ENCODE measurements around the gene PYGM.

- TF ChIP-seq ZNF423 (CRISPR knock-in tag; IDR thresholded peaks at IDR 0.05): no peak
- no peak for TF ChIP-seq CTCF (IDR thresholded peaks at IDR 0.05)
- TF ChIP-seq NR3C1 (CRISPR knock-in tag; conservative IDR thresholded peaks at IDR 0.05; ENCODE audit: low read depth): no peak
- TF ChIP-seq ATF6 (CRISPR knock-in tag; IDR thresholded peaks at IDR 0.05): no peak
- no peak for TF ChIP-seq ZNF425 (CRISPR knock-in tag; conservative IDR thresholded peaks at IDR 0.05)
- TF ChIP-seq TEAD1 (CRISPR knock-in tag; IDR thresholded peaks at IDR 0.05): no peak; the same call in 1 of the 2 replicates
- TF ChIP-seq NR1H2 (CRISPR knock-in tag; IDR thresholded peaks at IDR 0.05): no peak
- no peak for TF ChIP-seq JUN (CRISPR knock-in tag; IDR thresholded peaks at IDR 0.05)
- TF ChIP-seq HMGXB4 (CRISPR knock-in tag; IDR thresholded peaks at IDR 0.05): no peak; the same call in 1 of the 2 replicates
- TF ChIP-seq CBFB (CRISPR knock-in tag; IDR thresholded peaks at IDR 0.05; ENCODE audit: low read depth): no peak
- TF ChIP-seq NFE2L1 (CRISPR knock-in tag; IDR thresholded peaks at IDR 0.05): no peak
- TF ChIP-seq, protein P1, sequence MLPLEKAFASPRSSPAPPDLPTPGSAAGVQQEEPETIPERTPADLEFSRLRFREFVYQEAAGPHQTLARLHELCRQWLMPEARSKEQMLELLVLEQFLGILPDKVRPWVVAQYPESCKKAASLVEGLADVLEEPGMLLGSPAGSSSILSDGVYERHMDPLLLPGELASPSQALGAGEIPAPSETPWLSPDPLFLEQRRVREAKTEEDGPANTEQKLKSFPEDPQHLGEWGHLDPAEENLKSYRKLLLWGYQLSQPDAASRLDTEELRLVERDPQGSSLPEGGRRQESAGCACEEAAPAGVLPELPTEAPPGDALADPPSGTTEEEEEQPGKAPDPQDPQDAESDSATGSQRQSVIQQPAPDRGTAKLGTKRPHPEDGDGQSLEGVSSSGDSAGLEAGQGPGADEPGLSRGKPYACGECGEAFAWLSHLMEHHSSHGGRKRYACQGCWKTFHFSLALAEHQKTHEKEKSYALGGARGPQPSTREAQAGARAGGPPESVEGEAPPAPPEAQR (CRISPR knock-in tag; IDR thresholded peaks at IDR 0.05): no peak
- TF ChIP-seq ESRRA (CRISPR knock-in tag; IDR thresholded peaks at IDR 0.05; ENCODE audit: borderline replicate concordance): no peak
- TF ChIP-seq MXD4 (CRISPR knock-in tag; IDR thresholded peaks at IDR 0.05; ENCODE audit: borderline replicate concordance): no peak
Observed at GRCh38 chr11:64803158-64803845, 43.5 kb upstream of the PYGM start, which contains the start of gene MAP4K2.
